ENCODE data around the gene PNPLA4. TPM values are rescaled to one million over a fixed set of nuclear protein-coding genes. Genes with fewer than 3 reads are reported as not detected.

Gene PNPLA4
- total RNA-seq, 1 donor from 2014 or later: 8.6 TPM

DNA sequence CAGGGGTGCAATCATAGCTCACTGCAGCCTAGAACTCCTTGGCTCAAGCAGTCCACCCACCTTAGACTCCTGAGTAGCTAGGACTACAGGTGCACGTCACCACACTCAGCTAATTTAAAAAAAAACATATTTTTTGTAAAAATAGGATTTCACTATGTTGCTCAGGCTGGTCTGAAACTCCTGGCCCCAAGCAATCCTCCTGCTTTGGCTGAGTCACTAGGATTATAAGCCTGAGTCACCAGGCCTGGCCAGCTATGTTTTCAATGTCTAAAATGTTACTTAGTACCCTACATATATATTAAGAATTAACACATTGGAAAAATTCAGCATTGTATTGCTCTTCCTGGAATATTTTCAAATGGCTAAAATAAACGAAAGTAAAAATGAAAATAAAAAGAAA, 37.5 kb downstream of the PNPLA4 start:
- Histone ChIP-seq H3K27me3 (no peaks in the 10 kb centered on the region), H3K4me1 (no peaks in the 10 kb centered on the region), H3K27ac (no peak overlapping the region), H3K4me3 (no peak overlapping the region), H3K9me3 (no peaks in the 10 kb centered on the region), H3K36me3 (no peaks in the 10 kb centered on the region)
- no peak for DNase-seq (ENCODE audit: extremely low spot score in 2 of 2)
- intact Hi-C loops (cut with DNase I): no loop called here
- TF ChIP-seq, protein P1, sequence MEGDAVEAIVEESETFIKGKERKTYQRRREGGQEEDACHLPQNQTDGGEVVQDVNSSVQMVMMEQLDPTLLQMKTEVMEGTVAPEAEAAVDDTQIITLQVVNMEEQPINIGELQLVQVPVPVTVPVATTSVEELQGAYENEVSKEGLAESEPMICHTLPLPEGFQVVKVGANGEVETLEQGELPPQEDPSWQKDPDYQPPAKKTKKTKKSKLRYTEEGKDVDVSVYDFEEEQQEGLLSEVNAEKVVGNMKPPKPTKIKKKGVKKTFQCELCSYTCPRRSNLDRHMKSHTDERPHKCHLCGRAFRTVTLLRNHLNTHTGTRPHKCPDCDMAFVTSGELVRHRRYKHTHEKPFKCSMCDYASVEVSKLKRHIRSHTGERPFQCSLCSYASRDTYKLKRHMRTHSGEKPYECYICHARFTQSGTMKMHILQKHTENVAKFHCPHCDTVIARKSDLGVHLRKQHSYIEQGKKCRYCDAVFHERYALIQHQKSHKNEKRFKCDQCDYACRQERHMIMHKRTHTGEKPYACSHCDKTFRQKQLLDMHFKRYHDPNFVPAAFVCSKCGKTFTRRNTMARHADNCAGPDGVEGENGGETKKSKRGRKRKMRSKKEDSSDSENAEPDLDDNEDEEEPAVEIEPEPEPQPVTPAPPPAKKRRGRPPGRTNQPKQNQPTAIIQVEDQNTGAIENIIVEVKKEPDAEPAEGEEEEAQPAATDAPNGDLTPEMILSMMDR (IDR thresholded peaks at IDR 0.05): no peak
- TF ChIP-seq POLR2AphosphoS5 (IDR thresholded peaks at IDR 0.05; ENCODE audit: insufficient read depth in 1 of 2, low read depth in 1 of 2): no peak

DNA sequence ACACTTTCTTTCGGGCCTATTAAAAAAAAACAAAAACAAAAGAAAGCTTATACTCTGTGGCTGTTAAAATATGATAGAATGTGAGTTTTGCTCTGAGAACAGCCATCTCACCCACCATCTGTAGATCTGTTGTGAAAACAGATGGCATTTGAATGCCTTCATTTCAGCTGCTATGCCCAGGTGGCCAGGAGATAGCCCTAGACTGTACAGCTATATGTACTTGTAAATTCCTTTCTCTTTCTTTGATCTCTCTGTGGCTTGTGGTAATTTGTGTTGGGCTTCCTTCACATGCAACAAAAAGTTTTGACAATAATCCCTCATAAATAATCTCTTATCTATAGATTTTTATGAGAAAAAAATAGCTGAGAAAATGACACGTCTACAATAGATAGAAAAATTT, 38.1 kb downstream of the PNPLA4 start:
- TF ChIP-seq POLR2AphosphoS5 (IDR thresholded peaks at IDR 0.05; ENCODE audit: insufficient read depth in 1 of 2, low read depth in 1 of 2) (no peak), POLR2A (IDR thresholded peaks at IDR 0.05) (no peak)
- TF ChIP-seq, protein P1 (IDR thresholded peaks at IDR 0.05): no peak
- Histone ChIP-seq H3K9me3 (no peaks in the 10 kb centered on the region), H3K27ac (no peak overlapping the region), H3K4me1 (no peaks in the 10 kb centered on the region), H3K4me3 (no peak overlapping the region), H3K27me3 (no peaks in the 10 kb centered on the region), H3K36me3 (no peaks in the 10 kb centered on the region)
- DNase-seq (ENCODE audit: extremely low spot score in 2 of 2): no peak
- intact Hi-C loops (cut with DNase I): no loop called here

DNA sequence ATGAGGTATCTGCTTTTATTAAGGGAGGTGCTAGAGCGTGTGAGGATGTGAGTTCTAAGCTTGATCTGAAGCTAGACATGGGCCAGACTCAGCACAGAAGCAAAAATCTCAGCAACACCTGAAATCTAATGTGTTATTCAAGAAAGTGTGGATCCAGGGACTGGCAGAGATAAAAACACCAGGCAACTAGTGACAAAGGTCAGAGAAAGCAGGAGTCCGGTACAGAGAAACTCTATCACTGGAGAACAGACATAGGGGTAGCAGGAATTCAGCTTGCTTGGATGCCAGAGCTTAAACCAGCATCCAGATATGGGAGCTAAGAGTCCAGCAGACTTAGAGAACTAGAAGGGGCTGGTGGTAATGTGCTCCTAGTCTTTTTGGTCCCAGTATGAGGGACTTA, 50.3 kb downstream of the PNPLA4 start:
- intact Hi-C loops (cut with DNase I): no loop called here
- Histone ChIP-seq H3K9me3 (no peaks in the 10 kb centered on the region), H3K4me1 (no peaks in the 10 kb centered on the region), H3K27me3 (no peaks in the 10 kb centered on the region), H3K27ac (no peak overlapping the region), H3K36me3 (no peaks in the 10 kb centered on the region), H3K4me3 (no peak overlapping the region)
- TF ChIP-seq POLR2AphosphoS5 (IDR thresholded peaks at IDR 0.05; ENCODE audit: insufficient read depth in 1 of 2, low read depth in 1 of 2) (no peak), POLR2A (IDR thresholded peaks at IDR 0.05) (no peak)
- TF ChIP-seq, protein P1 (IDR thresholded peaks at IDR 0.05): no peak
- DNase-seq (ENCODE audit: extremely low spot score in 2 of 2): no peak

DNA sequence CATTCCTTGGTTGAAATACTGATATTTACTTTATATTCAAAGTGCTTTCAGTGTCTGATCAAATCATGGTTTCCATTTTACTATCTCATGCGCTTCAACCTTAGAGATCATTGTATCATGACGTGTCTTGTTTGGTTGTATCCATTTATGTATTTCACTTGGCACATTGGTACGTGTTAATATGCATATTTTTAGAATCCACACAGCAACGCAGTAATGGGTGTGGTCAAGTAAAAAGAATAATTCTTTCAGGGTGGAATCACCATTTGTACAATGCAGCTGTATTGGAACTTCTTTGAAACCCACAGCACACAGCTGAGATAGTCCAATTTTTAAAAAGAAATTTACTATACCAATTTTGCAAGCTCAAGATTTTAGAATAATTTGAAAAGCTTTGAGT, 55.2 kb downstream of the PNPLA4 start:
- Histone ChIP-seq H3K4me3 (no peak overlapping the region), H3K4me1 (no peaks in the 10 kb centered on the region), H3K27ac (no peak overlapping the region), H3K36me3 (no peaks in the 10 kb centered on the region), H3K27me3 (no peaks in the 10 kb centered on the region), H3K9me3 (no peaks in the 10 kb centered on the region)
- intact Hi-C loops (cut with DNase I): no loop called here
- no peak for DNase-seq (ENCODE audit: extremely low spot score in 2 of 2)
- TF ChIP-seq POLR2AphosphoS5 (IDR thresholded peaks at IDR 0.05; ENCODE audit: insufficient read depth in 1 of 2, low read depth in 1 of 2): no peak
- no peak for TF ChIP-seq POLR2A (IDR thresholded peaks at IDR 0.05)
- TF ChIP-seq, protein P1 (IDR thresholded peaks at IDR 0.05): no peak

DNA sequence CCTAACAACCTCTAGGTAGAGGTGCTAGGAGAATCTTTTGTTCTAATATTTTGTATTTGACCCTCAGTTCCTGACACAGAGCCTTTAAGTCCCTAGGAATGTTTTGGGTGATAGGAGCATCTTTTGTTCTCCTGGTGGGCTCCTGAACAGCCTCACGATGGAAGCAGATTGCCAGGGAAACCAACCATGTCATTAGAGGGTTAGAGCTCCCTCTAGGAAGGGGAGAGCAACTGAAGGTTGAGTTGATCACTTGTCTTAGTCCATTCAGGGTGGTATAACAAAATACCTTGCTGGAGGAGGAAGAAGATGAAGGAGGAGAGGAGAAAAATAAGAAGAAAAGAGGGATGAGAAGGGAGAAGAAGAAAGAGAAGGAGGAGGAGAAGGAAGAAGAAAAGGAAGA, 75.0 kb downstream of the PNPLA4 start:
- H3K27me3 ChIP-seq: no peaks in the 10 kb centered on the region
- no peaks in the 10 kb centered on the region for H3K4me1 ChIP-seq
- no peak for DNase-seq (ENCODE audit: extremely low spot score in 2 of 2)
- no peaks in the 10 kb centered on the region for H3K9me3 ChIP-seq
- intact Hi-C loops (cut with DNase I): no loop called here
- H3K27ac ChIP-seq: no peak overlapping the region
- no peaks in the 10 kb centered on the region for H3K36me3 ChIP-seq
- TF ChIP-seq POLR2A (IDR thresholded peaks at IDR 0.05) (no peak), POLR2AphosphoS5 (IDR thresholded peaks at IDR 0.05; ENCODE audit: insufficient read depth in 1 of 2, low read depth in 1 of 2) (no peak)
- TF ChIP-seq, protein P1 (IDR thresholded peaks at IDR 0.05): no peak
- H3K4me3 ChIP-seq: no peak overlapping the region

Small RNAs within 50 kb of the gene (small RNA-seq; reads per million reads assigned to genes)
- gene AC005296.1: not detected

Other genes starting within 250 kb of the PNPLA4 start
- not detected for gene VCX, start 84.2 kb downstream of the PNPLA4 start, total RNA-seq
- not detected for gene VCX2, start 243.9 kb upstream of the PNPLA4 start, total RNA-seq

Measured in vagina (tissue), 2 donors.